HepG2 (cell line): ENCODE results near the gene PTAR1. TPM values are rescaled to one million over a fixed set of nuclear protein-coding genes. Genes with fewer than 3 reads are reported as not detected.

Experiments used
- DMTF1 ChIP-seq: sonication (generic); formaldehyde crosslinking; IDR thresholded peaks from 2 replicates; pipeline ENCODE4 v1.4.0; 2020; ENCODE audit warnings: mild to moderate bottlenecking, missing genetic modification reagents
- DNMT1 ChIP-seq: sonication (generic); formaldehyde crosslinking; IDR thresholded peaks from 2 replicates; pipeline ENCODE4 v1.5.1; 2020; ENCODE audit warnings: mild to moderate bottlenecking, missing genetic modification reagents
- FOXP1 ChIP-seq, 2 experiments: fragments of 450-650 bp in 1 of 2; IDR thresholded peaks; 2 replicates each; pipeline ENCODE4 v1.6.1; 2017 to 2018; ENCODE audit warnings: antibody characterized with exemption in 1 of 2
- IRF2 ChIP-seq: IDR thresholded peaks from 2 replicates; pipeline ENCODE4 v1.6.1; 2018; ENCODE audit warnings: missing genetic modification reagents, missing compliant biosample characterization
- MBD4 ChIP-seq: IDR thresholded peaks from 2 replicates; pipeline ENCODE4 v1.6.1; 2012; ENCODE audit warnings: low read length, inconsistent platforms, borderline replicate concordance
- MED13 ChIP-seq: sonication (generic); formaldehyde crosslinking; IDR thresholded peaks from 2 replicates; pipeline ENCODE4 v1.5.0; 2020; ENCODE audit warnings: missing genetic modification reagents
- MTF2 ChIP-seq: sonication (generic); formaldehyde crosslinking; IDR thresholded peaks from 2 replicates; pipeline ENCODE4 v1.5.0; 2020; ENCODE audit warnings: missing genetic modification reagents, borderline replicate concordance
- NR2C2 ChIP-seq: sonication (generic); formaldehyde crosslinking; IDR thresholded peaks from 2 replicates; pipeline ENCODE4 v1.4.0; 2020; ENCODE audit warnings: missing genetic modification reagents, mild to moderate bottlenecking, moderate library complexity, borderline replicate concordance
- POLR2AphosphoS5 ChIP-seq: IDR thresholded peaks from 2 replicates; pipeline ENCODE4 v1.6.1; 2012; ENCODE audit warnings: low read depth, low read length
- TEF ChIP-seq: sonication (generic); formaldehyde crosslinking; IDR thresholded peaks from 2 replicates; pipeline ENCODE4 v1.5.0; 2020; ENCODE audit warnings: missing genetic modification reagents
- TERF1 ChIP-seq: sonication (generic); formaldehyde crosslinking; IDR thresholded peaks from 2 replicates; pipeline ENCODE4 v1.8.0; 2022; ENCODE audit warnings: mild to moderate bottlenecking, missing genetic modification reagents, moderate library complexity
- ZFP36L1 ChIP-seq: sonication (generic); formaldehyde crosslinking; IDR thresholded peaks from 2 replicates; pipeline ENCODE4 v1.8.0; 2022; ENCODE audit warnings: mild to moderate bottlenecking, missing genetic modification reagents, moderate library complexity
- ZNF275 ChIP-seq: sonication (generic); formaldehyde crosslinking; IDR thresholded peaks from 2 replicates; pipeline ENCODE4 v1.8.0; 2022; ENCODE audit warnings: missing genetic modification reagents, mild to moderate bottlenecking, inconsistent platforms, borderline replicate concordance
- ZNF280D ChIP-seq: sonication (generic); formaldehyde crosslinking; IDR thresholded peaks from 2 replicates; pipeline ENCODE4 v1.5.1; 2020; ENCODE audit warnings: mild to moderate bottlenecking, missing genetic modification reagents
- ZNF33B ChIP-seq: sonication (generic); formaldehyde crosslinking; IDR thresholded peaks from 2 replicates; pipeline ENCODE4 v1.5.1; 2020; ENCODE audit warnings: mild to moderate bottlenecking, missing genetic modification reagents
- ZNF432 ChIP-seq: sonication (generic); formaldehyde crosslinking; IDR thresholded peaks from 2 replicates; pipeline ENCODE4 v1.5.0; 2020; ENCODE audit warnings: missing genetic modification reagents, mild to moderate bottlenecking, borderline replicate concordance
- ZNF678 ChIP-seq: sonication (generic); formaldehyde crosslinking; IDR thresholded peaks from 2 replicates; pipeline ENCODE4 v1.4.0; 2020; ENCODE audit warnings: mild to moderate bottlenecking, missing genetic modification reagents
- polyA plus RNA-seq, 8 experiments: library from polyadenylated mRNA; depleted of rRNA in 3 of 8; stranded (reverse) in 7 of 8; unstranded in 1 of 8; fragments of >200 nt; fragmentation: Illumina TruSeq in 4 of 8; extraction: Trizol in 4 of 8; gene quantifications; 2 replicates each; pipeline versions ENCODE4 v1.2.1 to v1.2.3, GENCODE V29; 2011 to 2016; ENCODE audit warnings: low read depth in 4 of 8, missing spikeins in 1 of 8, mixed read lengths in 1 of 8; ENCODE audit not compliant: insufficient read depth in 1 of 8
- total RNA-seq, 5 experiments: library from RNA; depleted of rRNA; stranded (reverse); fragments of >200 nt; fragmentation: Illumina TruSeq; extraction: Trizol; gene quantifications; 2 replicates each; pipeline ENCODE4 v1.2.3, GENCODE V29; 2016; ENCODE audit warnings: low read depth in 1 of 5

Gene PTAR1
- total and polyA plus RNA-seq, 2 of the 13 experiments (the other 11 are each of a cell fraction or from before 2014, with no cell fraction given), result 26.5 to 42.1 TPM

- TF ChIP-seq DMTF1 (CRISPR knock-in tag) (no peak), ZNF432 (CRISPR knock-in tag) (no peak), ZNF678 (0 out of 2 replicates have a peak, but pooled peaks have one; percentile 29), ZNF275 (CRISPR knock-in tag) (no peak), MBD4 (no peak), TERF1 (CRISPR knock-in tag) (no peak), TEF (CRISPR knock-in tag) (no peak), MTF2 (CRISPR knock-in tag) (peak; percentile 75; the same call in 1 of the 2 replicates), FOXP1 (IDR thresholded peaks at IDR 0.05) (no peak), FOXP1 (CRISPR knock-in tag; IDR thresholded peaks at IDR 0.05) (no peak), ZNF33B (no peak), NR2C2 (CRISPR knock-in tag) (peak; percentile 98), ZNF280D (no peak), POLR2AphosphoS5 (peak; percentile 95), IRF2 (peak; percentile 59; the same call in 1 of the 2 replicates), DNMT1 (CRISPR knock-in tag) (no peak; the same call in 1 of the 2 replicates), ZFP36L1 (CRISPR knock-in tag) (no peak), MED13 (CRISPR knock-in tag) (0 out of 2 replicates have a peak, but pooled peaks have one; percentile 15)
Observed at GRCh38 chr9:69759421-69760277, at the start of gene PTAR1 (continued).
